ENCODE data around the gene COL27A1. TPM values are rescaled to one million over a fixed set of nuclear protein-coding genes. Genes with fewer than 3 reads are reported as not detected.
A peak's percentile ranks its signal among the peaks of the same experiment; 100 is the strongest.

COL27A1 gene
- polyA plus RNA-seq, 2 of the 4 experiments (the other 2 are of a cell fraction) = 6.9 to 20.6 TPM

DNA sequence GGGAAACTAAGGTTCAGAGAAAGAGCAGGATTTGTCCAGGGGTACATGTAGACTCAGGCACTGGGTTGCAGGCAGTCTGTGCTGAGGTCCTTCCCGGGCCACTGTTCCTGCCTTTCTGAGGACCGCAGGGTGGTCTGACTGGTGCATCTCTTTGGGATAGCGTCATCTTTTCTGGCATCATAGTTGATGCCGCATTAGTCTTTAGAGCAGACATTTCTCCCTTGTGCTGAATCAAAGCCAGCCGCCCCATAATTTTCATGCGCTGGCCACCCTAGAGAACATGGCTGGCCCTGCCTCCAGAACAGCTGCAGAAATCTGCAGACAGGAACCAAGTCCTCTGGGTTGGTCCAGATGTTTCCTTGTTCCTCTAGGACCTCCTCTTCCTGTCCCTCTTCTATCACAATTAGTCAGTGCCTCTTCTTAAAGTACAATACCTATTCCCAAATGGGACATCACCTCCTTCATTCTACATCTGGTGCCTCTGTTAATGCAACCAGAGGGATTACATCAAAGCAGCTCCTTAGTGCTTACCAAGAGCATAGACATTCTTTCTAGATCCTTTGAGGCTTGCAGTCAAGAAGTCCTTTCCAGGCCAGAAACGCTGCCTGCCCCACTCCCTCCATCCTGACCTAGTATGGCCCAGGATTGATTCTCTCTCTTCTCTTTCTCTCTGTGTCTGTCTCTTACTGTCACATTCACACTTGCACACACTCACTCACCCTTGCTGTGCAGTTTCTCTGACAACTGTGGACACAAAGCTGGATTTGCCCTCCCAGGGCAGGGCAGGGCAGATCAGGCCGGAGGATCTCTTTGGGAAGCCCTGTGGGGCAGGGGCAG, 125.5 kb downstream of the COL27A1 start:
- CTCF ChIA-PET = interaction anchor here (0.9 to 5.1 kb wide), 7 partner anchors 10 to 198 kb away, joined by 4 to 47 read pairs (median 8); partner anchors contain the start of gene COL27A1
- TF ChIP-seq ZNF302 (CRISPR knock-in tag; IDR thresholded peaks at IDR 0.05) = no peak
- no peak for TF ChIP-seq HOXB5 (CRISPR knock-in tag; IDR thresholded peaks at IDR 0.05)
- TF ChIP-seq, protein P1, sequence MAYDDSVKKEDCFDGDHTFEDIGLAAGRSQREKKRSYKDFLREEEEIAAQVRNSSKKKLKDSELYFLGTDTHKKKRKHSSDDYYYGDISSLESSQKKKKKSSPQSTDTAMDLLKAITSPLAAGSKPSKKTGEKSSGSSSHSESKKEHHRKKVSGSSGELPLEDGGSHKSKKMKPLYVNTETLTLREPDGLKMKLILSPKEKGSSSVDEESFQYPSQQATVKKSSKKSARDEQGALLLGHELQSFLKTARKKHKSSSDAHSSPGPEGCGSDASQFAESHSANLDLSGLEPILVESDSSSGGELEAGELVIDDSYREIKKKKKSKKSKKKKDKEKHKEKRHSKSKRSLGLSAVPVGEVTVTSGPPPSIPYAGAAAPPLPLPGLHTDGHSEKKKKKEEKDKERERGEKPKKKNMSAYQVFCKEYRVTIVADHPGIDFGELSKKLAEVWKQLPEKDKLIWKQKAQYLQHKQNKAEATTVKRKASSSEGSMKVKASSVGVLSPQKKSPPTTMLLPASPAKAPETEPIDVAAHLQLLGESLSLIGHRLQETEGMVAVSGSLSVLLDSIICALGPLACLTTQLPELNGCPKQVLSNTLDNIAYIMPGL (CRISPR knock-in tag; IDR thresholded peaks at IDR 0.05; ENCODE audit: borderline replicate concordance) = no peak
- TF ChIP-seq FOSL2 (IDR thresholded peaks at IDR 0.05) = no peak
- TF ChIP-seq FOSL2 (CRISPR knock-in tag; IDR thresholded peaks at IDR 0.05) = no peak
- TF ChIP-seq EHMT2 (IDR thresholded peaks at IDR 0.05; ENCODE audit: low read depth) = no peak
- no peak for TF ChIP-seq JUNB (IDR thresholded peaks at IDR 0.05)
- no peak for TF ChIP-seq RCOR1 (IDR thresholded peaks at IDR 0.05; ENCODE audit: low read depth, low read length)
- no peak for TF ChIP-seq RARB (CRISPR knock-in tag; IDR thresholded peaks at IDR 0.05)
- no peak for TF ChIP-seq ZSCAN20 (CRISPR knock-in tag; IDR thresholded peaks at IDR 0.05)
- TF ChIP-seq ZFP36 (IDR thresholded peaks at IDR 0.05; ENCODE audit: borderline replicate concordance, partially characterized antibody) = no peak
- TF ChIP-seq, protein P2, sequence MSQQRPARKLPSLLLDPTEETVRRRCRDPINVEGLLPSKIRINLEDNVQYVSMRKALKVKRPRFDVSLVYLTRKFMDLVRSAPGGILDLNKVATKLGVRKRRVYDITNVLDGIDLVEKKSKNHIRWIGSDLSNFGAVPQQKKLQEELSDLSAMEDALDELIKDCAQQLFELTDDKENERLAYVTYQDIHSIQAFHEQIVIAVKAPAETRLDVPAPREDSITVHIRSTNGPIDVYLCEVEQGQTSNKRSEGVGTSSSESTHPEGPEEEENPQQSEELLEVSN (IDR thresholded peaks at IDR 0.05; ENCODE audit: borderline replicate concordance, low read depth) = no peak
- no peak for TF ChIP-seq CEBPB (IDR thresholded peaks at IDR 0.05)
- TF ChIP-seq EP300 (IDR thresholded peaks at IDR 0.05) = no peak
- TF ChIP-seq HOXA7 (CRISPR knock-in tag; IDR thresholded peaks at IDR 0.05) = no peak
- TF ChIP-seq, protein P3, sequence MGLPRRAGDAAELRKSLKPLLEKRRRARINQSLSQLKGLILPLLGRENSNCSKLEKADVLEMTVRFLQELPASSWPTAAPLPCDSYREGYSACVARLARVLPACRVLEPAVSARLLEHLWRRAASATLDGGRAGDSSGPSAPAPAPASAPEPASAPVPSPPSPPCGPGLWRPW (IDR thresholded peaks at IDR 0.05) = no peak
- TF ChIP-seq RFX5 (IDR thresholded peaks at IDR 0.05) = no peak
- TF ChIP-seq JUN (IDR thresholded peaks at IDR 0.05) = no peak
- no peak for TF ChIP-seq NR3C1 (IDR thresholded peaks at IDR 0.05)
- TF ChIP-seq, protein P4, sequence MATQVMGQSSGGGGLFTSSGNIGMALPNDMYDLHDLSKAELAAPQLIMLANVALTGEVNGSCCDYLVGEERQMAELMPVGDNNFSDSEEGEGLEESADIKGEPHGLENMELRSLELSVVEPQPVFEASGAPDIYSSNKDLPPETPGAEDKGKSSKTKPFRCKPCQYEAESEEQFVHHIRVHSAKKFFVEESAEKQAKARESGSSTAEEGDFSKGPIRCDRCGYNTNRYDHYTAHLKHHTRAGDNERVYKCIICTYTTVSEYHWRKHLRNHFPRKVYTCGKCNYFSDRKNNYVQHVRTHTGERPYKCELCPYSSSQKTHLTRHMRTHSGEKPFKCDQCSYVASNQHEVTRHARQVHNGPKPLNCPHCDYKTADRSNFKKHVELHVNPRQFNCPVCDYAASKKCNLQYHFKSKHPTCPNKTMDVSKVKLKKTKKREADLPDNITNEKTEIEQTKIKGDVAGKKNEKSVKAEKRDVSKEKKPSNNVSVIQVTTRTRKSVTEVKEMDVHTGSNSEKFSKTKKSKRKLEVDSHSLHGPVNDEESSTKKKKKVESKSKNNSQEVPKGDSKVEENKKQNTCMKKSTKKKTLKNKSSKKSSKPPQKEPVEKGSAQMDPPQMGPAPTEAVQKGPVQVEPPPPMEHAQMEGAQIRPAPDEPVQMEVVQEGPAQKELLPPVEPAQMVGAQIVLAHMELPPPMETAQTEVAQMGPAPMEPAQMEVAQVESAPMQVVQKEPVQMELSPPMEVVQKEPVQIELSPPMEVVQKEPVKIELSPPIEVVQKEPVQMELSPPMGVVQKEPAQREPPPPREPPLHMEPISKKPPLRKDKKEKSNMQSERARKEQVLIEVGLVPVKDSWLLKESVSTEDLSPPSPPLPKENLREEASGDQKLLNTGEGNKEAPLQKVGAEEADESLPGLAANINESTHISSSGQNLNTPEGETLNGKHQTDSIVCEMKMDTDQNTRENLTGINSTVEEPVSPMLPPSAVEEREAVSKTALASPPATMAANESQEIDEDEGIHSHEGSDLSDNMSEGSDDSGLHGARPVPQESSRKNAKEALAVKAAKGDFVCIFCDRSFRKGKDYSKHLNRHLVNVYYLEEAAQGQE (IDR thresholded peaks at IDR 0.05) = no peak

More for the DNA sequence above, 125.5 kb downstream of the COL27A1 start:
- POLR2A ChIA-PET = interaction anchor here (0.7 kb wide), 1 partner anchor 543 kb away, joined by 3 read pairs; no protein-coding TSS in a partner anchor
- Histone ChIP-seq H3K27ac (peak overlapping the region; percentile 12 to 88; a peak in 3 of 6 replicates), H3K4me1 (peaks cover 76% of the 10 kb centered on the region), H3K4me2 (no peak overlapping the region), H3K9me3 (no peaks in the 10 kb centered on the region), H3K4me3 (no peak overlapping the region)
- DNase-seq (ENCODE audit: low read depth in 1 of 2, low spot score in 1 of 2) = no peak
- no peak for FAIRE-seq
- 91% methylated on average over 8 of the region's 8 CpGs for WGBS (ENCODE audit: missing lambda C conversion rate)
- no peak for ATAC-seq

All from A549 (cell line).